ENCODE measurements around the gene ERBB2. TPM values are rescaled to one million over a fixed set of nuclear protein-coding genes. Genes with fewer than 3 reads are reported as not detected.

Gene ERBB2
- total and polyA plus RNA-seq, 9 of the 15 experiments (the other 6 are each of a cell fraction or from before 2014, with no cell fraction given), result 0.74 to 5.6 (median 3.3) TPM

DNA sequence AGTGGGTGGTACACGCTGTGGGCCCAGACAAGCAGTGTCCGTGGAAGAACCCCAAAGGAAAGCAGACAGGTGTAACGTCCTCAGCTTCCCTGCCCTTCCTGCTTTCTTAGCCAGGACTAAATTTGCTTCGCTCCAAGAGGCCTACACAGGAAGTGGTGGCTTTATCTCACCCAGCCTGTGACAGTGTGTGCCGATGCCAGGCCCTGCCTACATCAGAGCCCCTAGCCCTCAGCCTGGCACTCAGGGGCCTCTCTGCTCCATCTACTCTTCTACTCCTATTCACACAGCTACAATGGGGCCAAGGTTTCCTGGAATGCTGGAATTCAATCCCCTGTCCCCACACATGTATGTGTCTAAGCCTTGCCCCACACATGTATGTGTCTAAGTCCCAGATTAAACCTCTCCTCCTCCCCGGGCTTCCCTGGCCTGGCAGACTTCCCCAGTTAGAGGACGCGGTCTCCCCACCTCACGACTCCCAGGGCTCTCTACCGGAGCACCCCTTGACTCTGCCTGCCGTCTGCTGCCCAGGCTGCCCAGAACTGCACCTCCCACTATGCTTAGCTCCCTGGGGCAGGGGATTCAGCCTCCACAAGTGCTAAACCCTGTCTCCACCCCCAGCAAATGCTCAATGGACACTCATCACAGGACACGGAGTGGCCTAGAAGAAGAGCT, 20.2 kb upstream of the ERBB2 start (continued):
- TF ChIP-seq HEY1 (CRISPR knock-in tag; IDR thresholded peaks at IDR 0.05; ENCODE audit: borderline replicate concordance) (no peak), JUNB (CRISPR knock-in tag; conservative IDR thresholded peaks at IDR 0.05) (no peak), XRCC4 (IDR thresholded peaks at IDR 0.05; ENCODE audit: extremely low read depth, insufficient read depth, insufficient read length) (no peak), ZNF347 (CRISPR knock-in tag; IDR thresholded peaks at IDR 0.05; ENCODE audit: low read depth) (no peak)
- TF ChIP-seq, protein P1, sequence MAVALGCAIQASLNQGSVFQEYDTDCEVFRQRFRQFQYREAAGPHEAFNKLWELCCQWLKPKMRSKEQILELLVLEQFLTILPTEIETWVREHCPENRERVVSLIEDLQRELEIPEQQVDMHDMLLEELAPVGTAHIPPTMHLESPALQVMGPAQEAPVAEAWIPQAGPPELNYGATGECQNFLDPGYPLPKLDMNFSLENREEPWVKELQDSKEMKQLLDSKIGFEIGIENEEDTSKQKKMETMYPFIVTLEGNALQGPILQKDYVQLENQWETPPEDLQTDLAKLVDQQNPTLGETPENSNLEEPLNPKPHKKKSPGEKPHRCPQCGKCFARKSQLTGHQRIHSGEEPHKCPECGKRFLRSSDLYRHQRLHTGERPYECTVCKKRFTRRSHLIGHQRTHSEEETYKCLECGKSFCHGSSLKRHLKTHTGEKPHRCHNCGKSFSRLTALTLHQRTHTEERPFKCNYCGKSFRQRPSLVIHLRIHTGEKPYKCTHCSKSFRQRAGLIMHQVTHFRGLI (CRISPR knock-in tag; IDR thresholded peaks at IDR 0.05), result 0 out of 2 replicates have a peak, but pooled peaks have one; percentile 33

DNA sequence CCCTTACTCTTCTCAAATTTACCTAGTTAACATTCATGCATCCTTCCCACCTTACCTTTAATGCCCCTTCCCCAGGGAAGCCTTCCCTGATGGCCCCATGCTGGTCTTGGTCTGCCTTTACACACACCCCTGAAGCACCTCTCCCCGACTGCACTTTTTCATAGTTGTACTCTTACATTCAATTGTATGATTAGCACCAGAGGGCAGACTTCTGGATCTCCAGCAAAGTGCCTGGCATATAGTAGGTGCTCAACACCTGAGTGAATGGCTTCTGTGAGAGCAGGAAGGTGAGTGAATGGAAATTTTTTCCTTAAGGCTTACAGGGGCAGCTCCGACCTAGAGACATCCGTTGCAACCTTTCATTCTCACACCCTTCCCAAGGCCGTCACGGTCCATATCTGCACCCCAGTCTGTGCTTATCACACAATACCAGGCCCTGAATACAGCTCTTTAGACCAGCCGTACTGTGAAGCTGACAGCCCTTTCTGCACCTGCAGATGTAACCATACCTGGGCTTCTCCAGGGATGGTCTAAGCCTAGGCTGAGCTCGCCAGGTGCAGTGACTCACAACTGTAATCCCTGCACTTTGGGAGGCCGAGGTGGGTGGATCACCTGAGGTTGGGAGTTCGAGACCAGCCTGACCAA, 16.4 kb upstream of the ERBB2 start:
- 16% methylated on average over 9 of the region's 9 CpGs for WGBS (ENCODE audit: insufficient coverage, low coverage, missing lambda C conversion rate)
- FAIRE-seq (peak; percentile 85), ATAC-seq (peak; percentile 52), DNase-seq (ENCODE audit: extremely low read depth in 1 of 4, low spot score in 3 of 4) (peak in 2 of 4 experiments; percentile 75 to 78)
- Histone ChIP-seq H3K4me2 (ENCODE audit: insufficient read depth, low read length) (peak overlapping the region; percentile 49), H3K27ac (ENCODE audit: extremely low read depth, low read depth, low read length) (no peak overlapping the region), H4K20me1 (replicated peaks; ENCODE audit: control insufficient read depth, insufficient read depth, low read length) (no peaks in the 10 kb centered on the region), H3K9me3 (replicated peaks; ENCODE audit: control insufficient read depth, insufficient read depth, low read depth, low read length) (no peaks in the 10 kb centered on the region), H3K4me3 (no peak overlapping the region), H3K27me3 (ENCODE audit: control insufficient read depth in 2 of 2, insufficient read depth in 2 of 2, low read length in 2 of 2) (no peaks in the 10 kb centered on the region), H3K4me1 (replicated peaks in 1 of 2; ENCODE audit: control insufficient read depth in 2 of 2, insufficient read depth in 2 of 2, low read length in 2 of 2) (peaks cover 21 to 23% of the 10 kb centered on the region in 2 experiments; a peak in 4 of 5 replicates), H2AFZ (ENCODE audit: low read depth, low read length) (peak overlapping the region; percentile 51; the same call in 1 of the 2 replicates), H3K79me2 (ENCODE audit: control insufficient read depth, insufficient read depth, low read length) (peaks cover under 1% of the 10 kb centered on the region; the same call in 2 of the 3 replicates), H3K9ac (ENCODE audit: insufficient read depth in 1 of 2, low read depth in 2 of 2, low read length in 2 of 2) (peak overlapping the region; percentile 1 to 59; a peak in 1 of 4 replicates), H3K9me1 (ENCODE audit: control insufficient read depth, insufficient read depth, low read length) (no peaks in the 10 kb centered on the region), H3K36me3 (ENCODE audit: control insufficient read depth, insufficient read depth, low read length) (no peaks in the 10 kb centered on the region)
- ChIA-PET POLR2A (interaction anchor here (0.6 to 1.4 kb wide), 4 partner anchors 8 to 139 kb away, joined by 3 to 6 read pairs (median 4); no protein-coding TSS in a partner anchor), CTCF (ENCODE audit: low intra/inter-chr PET ratio) (no interaction called here)
- intact Hi-C loops (cut with micrococcal nuclease) (no loop called here), in situ Hi-C loops (cut with MboI) (no loop called here)
- BruUV-seq (replicated peaks), result no TSS peak
- TF ChIP-seq SRSF7 (optimal IDR thresholded peaks at IDR 0.05; ENCODE audit: low read depth, low read length) (no peak), NFYB (IDR thresholded peaks at IDR 0.05; ENCODE audit: extremely low read depth, insufficient read length) (no peak), SMARCA4 (IDR thresholded peaks at IDR 0.05) (peak; percentile 55; the same call in 1 of the 2 replicates), PML (IDR thresholded peaks at IDR 0.05; ENCODE audit: low read length) (peak; percentile 47; the same call in 1 of the 2 replicates), CREB1 (IDR thresholded peaks at IDR 0.05) (0 out of 2 replicates have a peak, but pooled peaks have one; percentile 14), CREB1 (CRISPR knock-in tag; IDR thresholded peaks at IDR 0.05) (no peak), BHLHE40 (IDR thresholded peaks at IDR 0.05; ENCODE audit: low read length) (peak; percentile 47; the same call in 1 of the 2 replicates), ZEB2 (IDR thresholded peaks at IDR 0.05) (peak; percentile 91)
- TF ChIP-seq, protein P2, sequence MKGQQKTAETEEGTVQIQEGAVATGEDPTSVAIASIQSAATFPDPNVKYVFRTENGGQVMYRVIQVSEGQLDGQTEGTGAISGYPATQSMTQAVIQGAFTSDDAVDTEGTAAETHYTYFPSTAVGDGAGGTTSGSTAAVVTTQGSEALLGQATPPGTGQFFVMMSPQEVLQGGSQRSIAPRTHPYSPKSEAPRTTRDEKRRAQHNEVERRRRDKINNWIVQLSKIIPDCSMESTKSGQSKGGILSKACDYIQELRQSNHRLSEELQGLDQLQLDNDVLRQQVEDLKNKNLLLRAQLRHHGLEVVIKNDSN (CRISPR knock-in tag; IDR thresholded peaks at IDR 0.05), result no peak
- TF ChIP-seq, protein P3, sequence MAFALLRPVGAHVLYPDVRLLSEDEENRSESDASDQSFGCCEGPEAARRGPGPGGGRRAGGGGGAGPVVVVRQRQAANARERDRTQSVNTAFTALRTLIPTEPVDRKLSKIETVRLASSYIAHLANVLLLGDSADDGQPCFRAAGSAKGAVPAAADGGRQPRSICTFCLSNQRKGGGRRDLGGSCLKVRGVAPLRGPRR (CRISPR knock-in tag; IDR thresholded peaks at IDR 0.05), result no peak
